Endothelial cell of umbilical vein (primary cell): Measurements from ENCODE around the gene GULP1. TPM values are rescaled to one million over a fixed set of nuclear protein-coding genes. Genes with fewer than 3 reads are reported as not detected.

Source experiments
- BruUV-seq: library from RNA; stranded (reverse); fragments of 400-500 nt; replicated peaks from 2 replicates; lab custom pipeline; 2021; lab: Mats Ljungman, UMichigan
- CTCF ChIA-PET: fragments of 300-600, 350-600 bp; sonication (Branson Sonifier 250); formaldehyde crosslinking; loops from one replicate; lab custom pipeline; 2021; ENCODE audit warnings: antibody characterized with exemption, inconsistent platforms; lab: Charles Lee
- POLR2A ChIA-PET: fragments of 300-600, 350-600 bp; sonication (Branson Sonifier 250); formaldehyde crosslinking; loops from one replicate; lab custom pipeline; 2021; ENCODE audit warnings: antibody characterized with exemption, inconsistent platforms; lab: Charles Lee
- DNase-seq: peaks from one replicate; pipeline ENCODE4 v3.0.0-alpha.2; 2011; ENCODE audit warnings: low read depth, low spot score
- FAIRE-seq: peaks from 2 replicates; lab custom pipeline; 2011; peaks lifted over from hg19 to GRCh38; lab: Jason Lieb, UNC
- H2AFZ ChIP-seq: 2 replicates; pipeline ENCODE4 v1.6.0; 2012; ENCODE audit warnings: low read depth, low read length, control low read depth, inconsistent platforms
- H3K27ac ChIP-seq: 2 replicates; pipeline ENCODE4 v1.5.1; 2011; ENCODE audit warnings: low read depth, mild to moderate bottlenecking, control low read depth, low read length, moderate library complexity; ENCODE audit not compliant: insufficient read depth
- H3K27me3 ChIP-seq, 2 experiments: 2 replicates each; pipeline versions ENCODE4 v1.6.0 to v1.6.1; 2011; ENCODE audit warnings: low read length in 2 of 2, mixed read lengths in 1 of 2; ENCODE audit not compliant: control insufficient read depth in 2 of 2, insufficient read depth in 2 of 2
- H3K36me3 ChIP-seq, 2 experiments: 2 replicates in 1 of 2; 3 replicates in 1 of 2; pipeline ENCODE4 v1.5.1; 2011; ENCODE audit warnings: low read length in 2 of 2, mild to moderate bottlenecking in 1 of 2, moderate library complexity in 1 of 2; ENCODE audit not compliant: control insufficient read depth in 2 of 2, insufficient read depth in 2 of 2; ENCODE audit errors: extremely low read depth in 1 of 2
- H3K4me1 ChIP-seq: 3 replicates; pipeline ENCODE4 v1.5.1; 2011; ENCODE audit warnings: mild to moderate bottlenecking, low read length; ENCODE audit not compliant: control insufficient read depth, insufficient read depth; ENCODE audit errors: extremely low read depth
- H3K4me2 ChIP-seq: 2 replicates; pipeline ENCODE4 v1.6.1; 2011; ENCODE audit warnings: low read length, control low read depth, mixed read lengths; ENCODE audit not compliant: insufficient read depth
- H3K4me3 ChIP-seq, 3 experiments: fragments of 200-600 bp in 1 of 3; sonication (generic), shearing (Covaris generic) in 1 of 3; replicated peaks in 1 of 3; 2 replicates each; pipeline ENCODE4 v1.5.1; 2011 to 2016; ENCODE audit warnings: control low read depth in 3 of 3, low read length in 3 of 3, mild to moderate bottlenecking in 2 of 3, inconsistent platforms in 1 of 3, low read depth in 1 of 3, moderate library complexity in 1 of 3; ENCODE audit not compliant: insufficient read depth in 1 of 3
- H3K79me2 ChIP-seq: 2 replicates; pipeline ENCODE4 v1.6.0; 2012; ENCODE audit warnings: low read length, inconsistent platforms; ENCODE audit not compliant: control insufficient read depth, insufficient read depth
- H3K9ac ChIP-seq: replicated peaks from 2 replicates; pipeline ENCODE3; 2011; ENCODE audit warnings: low read length, control low read depth; ENCODE audit not compliant: insufficient read depth; ENCODE audit errors: extremely low read depth
- H3K9me1 ChIP-seq: replicated peaks from 3 replicates; pipeline ENCODE4 v1.6.0; 2011; ENCODE audit warnings: mild to moderate bottlenecking, low read length; ENCODE audit not compliant: control insufficient read depth, insufficient read depth; ENCODE audit errors: extremely low read depth
- H3K9me3 ChIP-seq: replicated peaks from 2 replicates; pipeline ENCODE4 v1.5.1; 2012; ENCODE audit warnings: low read length, inconsistent platforms; ENCODE audit not compliant: control insufficient read depth, insufficient read depth
- H4K20me1 ChIP-seq: replicated peaks from 2 replicates; pipeline ENCODE3; 2011; ENCODE audit warnings: mild to moderate bottlenecking, low read length; ENCODE audit not compliant: control insufficient read depth, insufficient read depth; ENCODE audit errors: extremely low read depth
- CTCF ChIP-seq, 2 donors: IDR thresholded peaks; 1 replicate in 1 of 2; 2 replicates in 1 of 2; pipeline ENCODE4 v1.5.1; 2011; ENCODE audit warnings: low read length in 2 of 2, mild to moderate bottlenecking in 2 of 2, moderate library complexity in 2 of 2, control low read depth in 1 of 2, inconsistent platforms in 1 of 2, low read depth in 1 of 2; ENCODE audit not compliant: insufficient read depth in 1 of 2; ENCODE audit errors: extremely low read depth in 1 of 2
- EZH2 ChIP-seq: IDR thresholded peaks from 2 replicates; pipeline ENCODE4 v1.6.1; 2012; ENCODE audit warnings: borderline replicate concordance, low read depth, mild to moderate bottlenecking, moderate library complexity, low read length, inconsistent platforms; ENCODE audit not compliant: severe bottlenecking
- FOS ChIP-seq: IDR thresholded peaks from 2 replicates; pipeline ENCODE4 v1.6.1; 2011; ENCODE audit warnings: mild to moderate bottlenecking, low read length, moderate library complexity, borderline replicate concordance; ENCODE audit not compliant: insufficient read depth
- MAX ChIP-seq: IDR thresholded peaks from 2 replicates; pipeline ENCODE4 v1.6.1; 2011; ENCODE audit not compliant: insufficient read depth, insufficient read length
- MYC ChIP-seq: IDR thresholded peaks from one replicate; pipeline ENCODE4 v1.6.1; 2011; ENCODE audit warnings: mild to moderate bottlenecking, low read depth, low read length
- POLR2A ChIP-seq: IDR thresholded peaks from 2 replicates; pipeline ENCODE4 v1.6.1; 2012; ENCODE audit warnings: low read depth, mild to moderate bottlenecking, control low read depth, low read length
- POLR2AphosphoS5 ChIP-seq: IDR thresholded peaks from 2 replicates; pipeline ENCODE4 v1.6.1; 2012; ENCODE audit warnings: low read depth, mild to moderate bottlenecking, control low read depth, low read length, moderate library complexity; ENCODE audit not compliant: insufficient read depth
- dilution Hi-C: fragments of 300-500 bp; cut with MboI; formaldehyde crosslinking; loops from one replicate; pipeline ENCODE4 v1.15.0; 2019; ENCODE audit warnings: low sequenced_read_pairs; ENCODE audit not compliant: extremely low pct_ligation_motif_present
- intact Hi-C: fragments of 100-400 bp; cut with micrococcal nuclease; formaldehyde crosslinking; loops from one replicate; pipeline ENCODE4 v1.10.0; 2022
- polyA plus RNA-seq, 4 experiments: library from polyadenylated mRNA; depleted of rRNA in 3 of 4; stranded (reverse) in 3 of 4; unstranded in 1 of 4; fragments of >200 nt; gene quantifications; 2 replicates each; pipeline versions ENCODE4 v1.2.1 to v1.2.3, GENCODE V29; 2011 to 2012; ENCODE audit warnings: missing spikeins in 1 of 4
- total RNA-seq: library from RNA; stranded (reverse); gene quantifications from 2 replicates; pipeline ENCODE4 v1.2.3, GENCODE V29; 2021

GULP1 gene
- total and polyA plus RNA-seq, 2 donors (not counting 3 experiments of a cell fraction or from before 2014, with no cell fraction given): 24.4 to 53.8 TPM

DNA sequence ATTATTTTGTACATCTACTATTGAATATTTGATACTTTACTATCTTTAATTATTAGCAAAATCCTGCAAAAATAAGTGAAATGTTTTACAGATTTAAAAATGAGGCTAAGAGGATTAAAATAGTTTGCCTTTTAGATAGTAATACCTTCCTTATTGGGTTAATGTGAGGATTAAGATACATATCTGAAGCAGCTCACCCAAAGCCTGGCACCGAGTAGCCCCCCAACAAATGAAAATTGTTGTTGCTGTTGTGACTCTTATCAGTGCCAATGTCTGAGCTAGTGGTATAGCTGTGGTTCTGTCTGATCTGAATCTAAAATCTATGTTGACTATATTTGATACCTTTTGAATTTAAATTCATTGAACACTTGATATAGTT is 34.6 kb downstream of the GULP1 start:
- BruUV-seq: no TSS peak
- ChIA-PET CTCF (no interaction called here), POLR2A (no interaction called here)
- TF ChIP-seq MYC (no peak), POLR2AphosphoS5 (no peak), CTCF (IDR thresholded peaks at IDR 0.05; ENCODE audit: extremely low read depth in 1 of 2, insufficient read depth in 1 of 2, low read depth in 1 of 2, low read length in 2 of 2) (no peak), POLR2A (no peak), EZH2 (no peak), MAX (no peak), FOS (no peak)
- dilution Hi-C loops: no loop called here
- Histone ChIP-seq H3K79me2 (peaks cover 29% of the 10 kb centered on the region), H3K27ac (no peak overlapping the region), H3K4me3 (no peak overlapping the region), H3K4me2 (no peak overlapping the region), H3K9me3 (no peaks in the 10 kb centered on the region), H2AFZ (no peak overlapping the region), H3K27me3 (no peaks in the 10 kb centered on the region), H3K36me3 (no peaks in the 10 kb centered on the region), H3K9me1 (no peaks in the 10 kb centered on the region), H3K4me1 (peaks cover 31% of the 10 kb centered on the region), H3K9ac (no peak overlapping the region), H4K20me1 (no peaks in the 10 kb centered on the region)
- FAIRE-seq (no peak), DNase-seq (no peak)
- intact Hi-C loops: no loop called here
